HG03571 (cell line): ENCODE measurements around the gene BFSP1.

Experiments used
- ATAC-seq: cut with Tn5 transposase; IDR thresholded peaks from one replicate; pipeline ENCODE4 v1.9.1; 2021; ENCODE audit not compliant: unreplicated experiment

The BFSP1 gene

GRCh38 chr20:17500271-17500670 is 30.9 kb downstream of the BFSP1 start:
- ATAC-seq, result no peak

- no peak for ATAC-seq
Measured at GRCh38 chr20:17499041-17499440, 32.1 kb downstream of the BFSP1 start.

- ATAC-seq, result no peak
Measured at GRCh38 chr20:17498641-17499040, 32.5 kb downstream of the BFSP1 start.

- ATAC-seq, result no peak
Measured at GRCh38 chr20:17497821-17498580, 33.2 kb downstream of the BFSP1 start.

- ATAC-seq, result no peak
Measured at GRCh38 chr20:17495826-17496225, 35.4 kb downstream of the BFSP1 start.

GRCh38 chr20:17494201-17494600 is 37.0 kb downstream of the BFSP1 start:
- no peak for ATAC-seq

- no peak for ATAC-seq
Measured at GRCh38 chr20:17493173-17493572, 38.0 kb downstream of the BFSP1 start.

GRCh38 chr20:17491488-17491887 is 39.7 kb downstream of the BFSP1 start:
- ATAC-seq, result no peak

GRCh38 chr20:17491041-17491440 is 40.1 kb downstream of the BFSP1 start:
- no peak for ATAC-seq

- no peak for ATAC-seq
Measured at GRCh38 chr20:17490501-17490900, 40.7 kb downstream of the BFSP1 start.

GRCh38 chr20:17488916-17489600 is 42.1 kb downstream of the BFSP1 start:
- ATAC-seq, result no peak

- ATAC-seq, result no peak
Measured at GRCh38 chr20:17485017-17485416, 46.2 kb downstream of the BFSP1 start.

GRCh38 chr20:17482536-17482935 is 48.6 kb downstream of the BFSP1 start:
- no peak for ATAC-seq

- no peak for ATAC-seq
Measured at GRCh38 chr20:17481661-17482060, 49.5 kb downstream of the BFSP1 start.

- ATAC-seq, result no peak
Measured at GRCh38 chr20:17480696-17481095, 50.5 kb downstream of the BFSP1 start.

GRCh38 chr20:17479063-17479657 is 52.0 kb downstream of the BFSP1 start:
- ATAC-seq, result no peak

- no peak for ATAC-seq
Measured at GRCh38 chr20:17473659-17474058, 57.5 kb downstream of the BFSP1 start.

GRCh38 chr20:17471606-17472187 is 59.5 kb downstream of the BFSP1 start:
- ATAC-seq, result no peak

- ATAC-seq, result no peak
Measured at GRCh38 chr20:17470973-17471372, 60.2 kb downstream of the BFSP1 start.

GRCh38 chr20:17470521-17470920 is 60.7 kb downstream of the BFSP1 start:
- ATAC-seq, result no peak

GRCh38 chr20:17469246-17470030 is 61.7 kb downstream of the BFSP1 start:
- no peak for ATAC-seq
